HK-2 (cell line): ENCODE data around the gene TEX28.
"Not testable (repeated sequence)": the region's sequence is repeated elsewhere in the genome, so short reads cannot be mapped to it uniquely, and the experiment has no call there.

Source experiments
- DNase-seq: peaks from one replicate; pipeline ENCODE4 v3.0.0-alpha.2; 2018; ENCODE audit not compliant: unreplicated experiment

The TEX28 gene

GRCh38 chrX:154294791-154295574 is at the start of gene TEX28:
TEX28 (minus strand) TSS chrX:154295124; CDS start chrX:154292117, 3,007 bp downstream.
- DNase-seq = no peak

- DNase-seq = not testable (repeated sequence)
Measured at GRCh38 chrX:154343620-154344019, 48.7 kb upstream of the TEX28 start.

GRCh38 chrX:154343063-154343462 is 48.1 kb upstream of the TEX28 start:
- not testable (repeated sequence) for DNase-seq

GRCh38 chrX:154341399-154342298 is 46.7 kb upstream of the TEX28 start:
- DNase-seq = not testable (repeated sequence)

- no peak for DNase-seq
Measured at GRCh38 chrX:154334496-154334895, 39.6 kb upstream of the TEX28 start.

- no peak for DNase-seq
Measured at GRCh38 chrX:154333837-154334271, 38.9 kb upstream of the TEX28 start.

GRCh38 chrX:154333116-154333515 is 38.2 kb upstream of the TEX28 start:
- no peak for DNase-seq

GRCh38 chrX:154332561-154332960 is 37.6 kb upstream of the TEX28 start:
- DNase-seq = no peak

- DNase-seq = no peak
Measured at GRCh38 chrX:154329294-154329693, 34.4 kb upstream of the TEX28 start.

GRCh38 chrX:154328646-154329045 is 33.7 kb upstream of the TEX28 start:
- DNase-seq = no peak

- no peak for DNase-seq
Measured at GRCh38 chrX:154327038-154327820, 32.3 kb upstream of the TEX28 start.

- no peak for DNase-seq
Measured at GRCh38 chrX:154325541-154325940, 30.6 kb upstream of the TEX28 start.

GRCh38 chrX:154323537-154323936 is 28.6 kb upstream of the TEX28 start:
- DNase-seq = no peak

GRCh38 chrX:154322890-154323289 is 28.0 kb upstream of the TEX28 start:
- DNase-seq = no peak

- no peak for DNase-seq
Measured at GRCh38 chrX:154321594-154321993, 26.7 kb upstream of the TEX28 start.

- DNase-seq = no peak
Measured at GRCh38 chrX:154321152-154321551, 26.2 kb upstream of the TEX28 start.

- DNase-seq = no peak
Measured at GRCh38 chrX:154320406-154320805, 25.5 kb upstream of the TEX28 start.

GRCh38 chrX:154317391-154317995 is 22.6 kb upstream of the TEX28 start:
- DNase-seq = no peak

GRCh38 chrX:154315416-154315815 is 20.5 kb upstream of the TEX28 start:
- no peak for DNase-seq

- no peak for DNase-seq
Measured at GRCh38 chrX:154313147-154313546, 18.2 kb upstream of the TEX28 start.

- no peak for DNase-seq
Measured at GRCh38 chrX:154312116-154312515, 17.2 kb upstream of the TEX28 start.
